GM12875 (cell line): Measurements from ENCODE around the gene MUCL3.

Experiments
- H3K4me3 ChIP-seq: one replicate; pipeline ENCODE4 v1.5.1; 2011; ENCODE audit warnings: low read depth, low read length, control low read depth
- CTCF ChIP-seq: IDR thresholded peaks from 2 replicates; pipeline ENCODE4 v1.5.1; 2011; ENCODE audit warnings: low read depth, mild to moderate bottlenecking, control low read depth, inconsistent platforms, low read length, moderate library complexity, borderline replicate concordance; ENCODE audit not compliant: insufficient read depth

The MUCL3 gene

GRCh38 chr6:30931969-30932645 lies 8.7 kb upstream of the MUCL3 start, which contains the start of gene SFTA2:
Gene SFTA2, minus strand, starts transcription at chr6:30932170. Its CDS starts 74 bp downstream, at chr6:30932096.
- TF ChIP-seq CTCF = no peak
- no peak within 1 kb of the TSS for H3K4me3 ChIP-seq

- no peak for TF ChIP-seq CTCF
Measured at GRCh38 chr6:30932665-30933365, 8.0 kb upstream of the MUCL3 start.

GRCh38 chr6:30935018-30935417 lies 5.8 kb upstream of the MUCL3 start:
- H3K4me3 ChIP-seq = no peak overlapping the region
- no peak for TF ChIP-seq CTCF

More at GRCh38 chr6:30932665-30933365, 8.0 kb upstream of the MUCL3 start:
- no peak overlapping the region for H3K4me3 ChIP-seq

- TF ChIP-seq CTCF = no peak
- H3K4me3 ChIP-seq = no peak overlapping the region
Measured at GRCh38 chr6:30937265-30937664, 3.5 kb upstream of the MUCL3 start.

- H3K4me3 ChIP-seq = no peak overlapping the region
- TF ChIP-seq CTCF = no peak
Measured at GRCh38 chr6:30938730-30939129, 2.0 kb upstream of the MUCL3 start.

- TF ChIP-seq CTCF = no peak
Measured at GRCh38 chr6:30939473-30939872, 1.3 kb upstream of the MUCL3 start.

More at GRCh38 chr6:30939473-30939872, 1.3 kb upstream of the MUCL3 start:
- H3K4me3 ChIP-seq = no peak overlapping the region
